NCI-H2081 treated with DMSO at 0.1 percent for 48 hours (cell line): ENCODE results near the gene FXYD1.
"Not testable (repeated sequence)": the region's sequence is repeated elsewhere in the genome, so short reads cannot be mapped to it uniquely, and the experiment has no call there.

Experiments
- DNase-seq: peaks from one replicate; lab custom pipeline; 2025; lab: John Stamatoyannopoulos, UW

Gene FXYD1

DNA sequence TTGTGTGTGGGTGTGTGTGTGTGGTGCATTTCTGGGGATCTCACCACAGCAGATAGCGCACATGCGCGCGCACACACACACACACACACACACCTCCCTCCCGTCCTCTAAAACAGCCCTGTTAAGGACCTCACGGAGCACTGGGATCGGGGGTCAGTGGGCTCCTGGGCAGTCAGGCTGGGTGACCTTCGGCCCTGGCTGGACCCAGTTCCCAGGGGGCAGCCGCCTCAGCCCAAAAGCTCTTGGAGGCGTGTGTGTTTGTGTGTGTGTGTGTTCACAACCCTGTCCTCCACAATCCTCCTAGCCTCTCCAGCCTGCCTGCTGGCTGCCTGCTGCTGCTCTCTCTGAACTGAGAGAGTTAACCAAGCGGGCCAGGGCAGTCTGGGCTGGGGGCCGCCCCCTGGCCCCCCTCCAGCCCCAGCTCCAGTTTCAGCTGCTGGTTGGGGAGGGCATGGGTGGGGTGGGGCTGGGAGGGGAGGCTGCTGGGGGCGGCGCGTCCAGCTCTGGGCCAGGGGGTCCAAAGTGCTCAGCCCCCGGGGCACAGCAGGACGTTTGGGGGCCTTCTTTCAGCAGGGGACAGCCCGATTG, at the start of gene FXYD1:
FXYD1 (plus strand) TSS at position 520 of the 588 bp plus-strand sequence. CDS start 1,256 bp downstream, outside the sequence.
- no peak for DNase-seq

DNA sequence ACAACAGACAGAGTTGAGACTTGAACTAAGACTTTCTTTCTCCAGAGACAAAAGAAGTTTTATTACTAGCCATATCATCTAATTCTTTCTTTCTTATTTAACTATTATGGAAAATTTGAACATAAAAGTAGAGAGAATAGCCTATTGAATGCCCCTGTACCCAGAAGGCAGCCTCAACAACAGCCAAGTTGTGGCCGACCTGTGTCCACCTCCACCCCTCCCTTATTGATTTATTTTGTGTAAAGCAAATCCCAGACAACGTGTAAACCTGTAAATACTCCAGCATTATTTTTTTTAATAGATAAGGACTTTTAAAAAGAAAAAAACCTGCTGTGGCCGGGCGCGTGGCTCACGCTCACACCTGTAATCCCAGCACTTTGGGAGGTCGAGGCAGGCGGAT, 49.1 kb upstream of the FXYD1 start:
- no peak for DNase-seq

DNA sequence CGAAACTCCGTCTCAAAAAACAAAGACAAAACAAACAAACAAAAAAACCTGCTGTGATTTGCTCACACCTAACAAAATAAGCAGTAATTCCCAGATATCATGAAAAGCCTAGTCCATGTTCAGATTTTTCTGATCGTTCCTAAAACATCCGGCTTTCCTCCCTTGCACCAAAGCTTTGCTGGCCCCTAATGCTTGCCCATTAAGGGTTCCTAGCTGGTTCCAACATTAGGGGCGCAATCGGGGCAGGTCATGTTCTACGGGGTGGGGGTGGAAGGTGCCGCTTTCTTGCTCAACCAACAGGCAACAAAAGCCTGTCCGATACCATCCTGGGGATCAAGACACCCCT, 48.5 kb upstream of the FXYD1 start:
- DNase-seq, result no peak

DNA sequence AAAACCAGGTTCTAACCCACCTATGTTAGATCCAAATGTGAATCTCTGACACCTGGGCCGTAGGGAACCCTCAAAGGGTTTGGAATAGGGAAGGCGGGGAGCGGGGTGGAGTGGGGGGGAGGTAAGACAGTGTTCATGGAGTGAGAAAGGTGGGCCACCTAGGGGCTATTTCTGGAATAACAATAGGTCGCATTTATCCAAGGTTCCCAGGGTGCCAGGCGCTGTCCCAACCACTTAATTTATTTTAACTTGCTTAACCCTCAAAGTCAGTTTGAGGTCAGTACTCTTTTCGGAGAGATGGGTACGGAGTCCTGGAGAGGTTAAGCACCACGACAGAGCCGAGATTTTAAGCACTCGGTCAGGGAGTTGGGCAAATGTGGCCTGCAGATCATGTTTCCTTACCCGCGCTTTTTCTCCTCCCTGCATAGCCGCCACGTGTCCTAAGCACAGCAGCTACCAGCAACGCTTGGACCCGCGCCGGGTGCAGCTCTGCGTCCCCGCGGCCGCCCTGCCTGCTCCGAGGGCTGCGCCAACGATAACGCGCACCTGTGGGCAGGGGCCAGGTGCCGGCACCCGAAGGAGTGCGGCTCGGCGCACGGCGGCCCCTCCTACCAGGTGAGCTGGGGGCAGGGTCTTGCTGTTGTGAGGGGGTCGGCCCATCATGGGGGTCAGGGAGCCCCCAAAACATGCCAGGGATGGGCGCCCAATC, 48.0 kb upstream of the FXYD1 start:
- DNase-seq, result no peak

DNA sequence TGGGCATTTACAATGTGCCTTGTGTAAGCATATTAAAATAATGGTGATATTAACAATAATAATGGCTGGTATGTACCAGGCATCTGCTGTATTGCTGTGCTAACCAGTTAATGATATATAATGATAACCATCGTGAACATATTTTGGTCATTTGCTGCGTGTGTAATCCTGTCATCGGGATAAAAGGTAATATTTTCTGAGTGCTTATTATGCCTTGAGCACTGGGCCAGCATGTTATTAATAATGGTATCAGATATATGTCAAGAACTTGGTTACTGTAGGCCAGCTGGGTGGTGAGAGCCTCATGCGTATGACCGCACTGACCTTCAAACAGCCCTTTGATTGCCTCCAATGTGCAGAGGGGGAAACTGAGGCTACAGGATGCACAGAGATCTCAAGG, 45.2 kb upstream of the FXYD1 start:
- DNase-seq, result no peak

DNA sequence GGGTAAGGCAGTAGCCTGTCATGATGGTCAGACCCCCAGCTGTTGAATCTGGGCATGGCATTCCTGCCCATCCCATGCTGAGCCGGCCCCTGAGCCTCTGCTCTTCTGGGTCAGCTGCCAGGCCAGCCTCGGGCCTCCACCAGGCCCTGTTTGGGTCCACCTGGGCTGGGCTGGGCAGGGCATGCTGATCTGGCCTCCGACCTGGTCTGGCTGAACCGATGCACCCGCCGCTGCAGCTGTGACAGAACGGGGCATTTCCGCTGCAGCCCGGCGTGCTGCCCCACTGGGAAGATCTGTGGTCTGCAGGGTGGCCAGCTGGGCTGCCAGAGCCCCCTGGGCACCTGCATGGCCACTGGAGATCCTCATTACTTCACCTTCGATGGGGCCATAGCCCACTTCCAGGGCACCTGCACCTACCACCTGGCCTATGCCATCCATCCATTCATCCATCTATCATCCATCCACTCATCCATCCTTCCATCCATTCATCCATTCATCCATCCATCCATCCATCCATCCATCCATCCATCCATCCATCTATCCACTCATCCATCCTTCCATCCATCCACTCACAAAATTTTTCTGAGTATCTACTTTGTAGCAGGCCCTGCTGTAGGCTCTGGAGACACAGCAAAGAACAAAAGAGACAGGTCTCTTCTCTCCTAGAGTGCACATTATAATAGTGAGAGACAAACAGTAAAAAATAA, 44.5 kb upstream of the FXYD1 start:
- DNase-seq, result no peak

DNA sequence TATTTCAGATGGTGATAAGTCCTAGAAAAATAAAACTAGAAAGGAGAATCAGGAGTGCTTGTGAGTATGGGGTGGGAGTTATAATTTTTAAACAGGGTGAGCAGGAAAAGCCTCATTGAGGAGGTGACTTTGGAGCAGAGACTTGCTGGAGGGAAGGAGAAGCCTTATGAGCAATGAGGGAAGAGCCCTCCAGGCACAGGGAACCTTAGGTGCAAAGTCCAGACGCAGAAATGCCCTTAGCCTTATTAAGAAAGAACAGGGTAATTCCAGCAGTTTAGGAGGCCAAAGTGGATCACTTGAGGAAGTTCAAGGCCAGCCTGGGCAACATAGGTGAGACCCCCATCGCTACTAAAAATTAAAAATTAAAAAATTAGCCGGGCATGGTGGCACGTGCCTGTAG, 44.0 kb upstream of the FXYD1 start:
- no peak for DNase-seq

DNA sequence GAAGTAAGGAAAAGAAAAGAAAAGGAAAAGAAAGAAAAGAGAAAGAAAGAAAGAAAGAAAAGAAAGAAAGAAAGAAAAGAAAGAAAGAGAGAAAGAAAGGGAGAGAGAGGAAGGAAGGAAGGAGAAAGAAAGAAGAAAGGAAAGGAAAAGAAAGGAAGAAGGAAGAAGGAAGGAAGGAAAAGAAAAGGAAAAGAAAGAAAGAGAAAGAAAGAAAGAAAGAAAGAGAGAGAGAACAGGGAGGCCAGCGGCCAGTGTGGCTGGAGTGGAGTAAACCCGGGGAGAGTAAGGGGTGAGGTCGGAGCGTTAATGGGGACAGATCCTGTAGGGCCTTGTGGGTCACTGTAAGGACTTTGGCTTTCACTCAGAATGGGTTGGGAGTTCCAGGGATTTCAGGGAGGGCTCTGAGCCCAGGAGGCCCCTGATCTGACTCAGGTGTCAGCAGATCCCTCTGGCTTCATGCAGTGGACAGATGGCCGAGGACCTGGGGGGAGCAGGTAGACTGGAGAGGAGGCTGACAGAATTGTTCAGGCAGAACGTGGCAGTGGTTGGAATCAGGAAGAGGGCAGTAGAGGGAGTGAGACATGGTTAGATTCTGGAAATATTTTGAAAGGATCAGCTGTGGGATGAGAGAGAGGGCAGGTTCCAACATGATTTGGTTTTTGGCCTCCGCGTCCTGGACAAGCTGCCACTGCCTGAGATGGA, 42.8 kb upstream of the FXYD1 start:
- no peak for DNase-seq

DNA sequence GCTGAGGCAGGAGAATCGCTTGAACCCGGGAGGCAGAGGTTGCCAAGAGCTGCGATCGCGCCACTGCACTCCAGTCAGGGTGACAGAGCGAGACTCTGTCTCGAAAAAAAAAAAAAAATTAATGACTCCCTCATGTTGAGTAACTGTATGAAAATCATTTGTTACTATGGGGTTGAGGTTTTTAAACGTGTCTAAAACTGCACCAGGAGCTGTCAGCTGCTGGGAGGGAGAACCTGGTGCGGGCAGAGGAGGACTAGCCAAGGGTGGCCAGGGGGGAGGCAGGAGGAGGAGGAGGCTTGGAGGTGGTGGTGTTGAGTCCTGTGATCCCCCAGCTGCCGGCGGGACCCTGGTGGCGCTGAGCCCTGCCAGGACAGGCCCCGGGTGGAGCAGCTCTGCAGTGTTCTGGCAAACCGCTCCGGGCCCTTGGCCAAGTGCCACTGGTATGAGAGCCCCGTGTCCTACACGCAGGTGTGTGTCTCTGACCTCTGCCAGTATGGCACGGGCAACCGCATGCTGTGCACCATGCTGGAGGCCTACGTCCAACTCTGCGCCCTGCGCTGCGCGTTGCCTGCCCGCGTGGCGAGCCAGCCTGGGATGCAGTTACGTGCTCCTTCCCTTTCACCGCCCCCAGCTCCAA, 40.1 kb upstream of the FXYD1 start:
- DNase-seq, result no peak

DNA sequence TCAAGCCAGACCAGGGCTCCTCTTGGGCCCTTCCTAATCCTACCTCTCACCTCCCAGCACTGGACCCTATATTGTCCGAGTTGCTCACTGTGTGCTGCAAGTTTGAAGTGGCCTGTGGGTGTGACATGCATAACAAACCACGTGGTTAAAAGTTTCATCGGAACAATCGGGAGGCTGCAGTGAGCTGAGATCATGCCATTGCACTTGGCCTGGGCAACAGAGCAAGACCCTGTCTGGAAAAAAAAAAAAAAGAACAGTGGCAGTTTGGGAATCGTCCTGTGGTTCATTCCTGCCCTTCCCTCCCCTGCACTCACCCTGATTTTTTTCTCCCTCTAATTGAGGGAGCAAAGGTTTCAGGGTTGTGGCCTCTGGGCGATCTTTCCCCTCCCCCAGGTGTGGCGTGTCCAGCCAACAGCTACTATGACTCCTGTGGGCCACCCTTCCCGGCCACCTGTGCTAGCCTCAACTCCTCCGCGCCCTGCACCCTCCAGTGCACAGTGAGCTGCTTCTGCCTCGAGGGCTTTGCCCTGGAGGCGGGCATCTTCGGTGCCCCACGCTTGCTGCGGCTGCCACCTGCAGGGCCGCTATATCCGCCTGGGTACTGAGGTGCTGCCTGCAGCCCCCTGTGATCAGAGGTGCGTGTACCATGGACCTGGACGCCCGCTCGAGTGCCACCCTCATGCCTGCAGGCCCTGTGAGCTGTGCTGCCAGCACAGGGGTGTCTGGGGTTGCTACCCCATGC, 39.3 kb upstream of the FXYD1 start:
- DNase-seq, result no peak

DNA sequence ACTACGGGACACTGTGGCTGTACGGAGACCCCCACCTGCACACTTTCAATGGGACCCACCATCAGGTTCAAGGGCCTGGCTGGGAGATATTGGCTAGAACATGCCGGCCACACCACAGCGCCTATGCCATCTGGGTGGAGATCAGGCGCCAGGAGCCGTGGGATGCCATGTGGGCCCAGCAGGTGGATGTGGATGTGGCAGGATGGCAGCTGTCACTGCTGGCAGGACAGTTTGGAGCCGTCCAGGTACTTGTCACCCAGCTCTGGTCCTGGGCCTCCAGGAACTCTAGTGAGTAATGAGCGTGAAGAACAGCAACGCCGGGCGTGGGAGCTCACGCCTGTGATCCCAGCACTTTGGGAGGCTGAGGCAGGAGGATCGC, 38.7 kb upstream of the FXYD1 start:
- no peak for DNase-seq

DNA sequence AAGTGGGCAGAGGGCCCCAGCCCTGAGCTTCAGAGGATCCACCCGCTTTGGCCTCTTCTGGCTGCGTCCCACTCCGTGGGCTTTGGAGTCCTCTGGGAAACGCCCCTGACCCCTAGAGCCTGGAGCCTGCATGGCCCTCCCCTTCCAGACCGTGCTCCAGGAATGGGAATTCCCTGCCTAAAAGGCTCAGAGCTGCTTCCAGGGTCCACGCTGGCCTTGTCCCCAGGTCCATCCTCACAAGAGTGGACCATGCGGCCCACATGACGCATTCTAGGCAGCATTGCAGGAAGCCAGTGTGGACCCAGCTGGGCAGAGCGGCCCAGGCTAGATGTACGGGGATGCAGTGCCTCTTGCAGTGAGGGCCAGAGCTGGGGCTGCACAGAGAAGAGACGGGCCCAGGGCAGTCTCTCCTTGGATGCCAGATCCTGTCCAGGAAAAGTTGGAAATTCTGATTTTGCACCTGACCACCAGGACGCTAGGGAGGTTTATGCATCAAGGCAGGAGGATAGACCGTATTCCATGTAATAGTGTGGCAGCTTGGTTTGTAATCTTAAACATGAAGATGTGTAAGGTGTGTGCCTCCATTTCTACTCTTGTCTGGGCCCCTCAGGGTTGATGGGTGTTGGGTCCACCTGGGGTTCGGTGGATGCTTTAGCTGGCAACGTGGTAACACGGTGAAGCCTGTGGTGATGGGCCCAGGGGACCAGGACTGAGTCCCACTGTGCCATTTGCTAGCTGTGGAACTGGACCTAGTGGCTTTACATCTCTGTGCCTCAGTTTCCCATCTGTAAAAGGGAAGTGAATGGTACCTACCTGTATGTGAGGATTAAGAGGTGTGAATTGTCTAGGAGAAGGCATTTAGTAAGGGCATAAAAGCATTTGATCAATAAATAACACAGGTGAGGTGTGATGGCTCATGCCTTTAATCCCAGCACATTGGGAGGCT, 37.8 kb upstream of the FXYD1 start:
- no peak for DNase-seq

DNA sequence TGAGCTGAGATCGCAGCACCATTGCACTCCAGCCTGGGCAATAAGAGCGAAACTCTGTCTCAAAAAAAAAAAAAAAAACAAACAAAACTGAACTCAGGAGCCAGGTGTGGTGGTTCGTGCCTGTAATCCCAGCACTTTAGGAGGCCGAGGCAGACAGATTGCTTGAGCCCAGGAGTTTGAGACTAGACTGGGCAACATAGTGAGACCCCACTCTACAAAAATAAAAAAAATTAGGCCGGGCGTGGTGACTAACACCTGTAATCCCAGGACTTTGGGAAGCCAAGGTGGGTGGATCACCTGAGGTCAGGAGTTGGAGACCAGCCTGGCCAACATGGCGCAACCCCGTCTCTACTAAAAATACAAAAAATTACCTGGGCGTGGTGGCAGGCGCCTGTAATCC, 36.7 kb upstream of the FXYD1 start:
- DNase-seq, result not testable (repeated sequence)

DNA sequence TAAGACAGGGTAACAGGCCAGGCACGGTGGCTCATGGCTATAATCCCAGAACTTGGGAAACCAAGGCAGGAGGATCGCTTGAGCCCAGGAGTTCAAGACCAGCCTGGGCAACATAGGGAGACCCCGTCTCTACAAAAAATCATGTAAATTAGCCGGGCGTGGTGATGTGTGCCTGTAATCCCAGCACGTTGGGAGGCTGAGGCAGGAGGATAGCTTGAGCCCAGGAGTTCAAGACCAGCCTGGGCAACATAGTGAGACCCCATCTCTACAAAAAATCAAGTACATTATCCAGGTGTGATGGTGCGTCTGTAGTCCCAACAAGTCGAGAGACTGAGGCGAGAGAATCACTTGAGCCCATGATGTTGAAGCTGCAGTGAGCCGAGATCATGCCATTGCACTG, 35.0 kb upstream of the FXYD1 start:
- not testable (repeated sequence) for DNase-seq

DNA sequence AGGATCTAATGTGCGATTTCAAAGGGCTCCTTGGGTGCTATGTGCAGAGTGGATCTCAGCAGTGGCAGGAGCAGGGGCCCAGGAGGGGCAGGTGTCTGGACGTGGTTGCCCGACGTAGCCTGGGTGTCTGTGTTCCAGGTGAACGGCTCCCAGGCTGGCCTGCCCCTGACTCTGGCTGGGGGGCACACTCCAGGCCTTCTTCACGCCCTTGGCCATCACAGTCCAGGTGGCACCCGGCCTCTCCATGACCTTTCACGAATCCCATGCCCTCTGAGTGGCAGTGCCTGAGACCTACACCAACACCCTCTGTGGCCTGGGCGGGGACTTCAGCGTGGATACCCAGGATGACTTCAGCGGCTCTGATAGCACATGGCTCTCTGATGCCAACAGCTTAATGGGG, 34.3 kb upstream of the FXYD1 start:
- no peak for DNase-seq

DNA sequence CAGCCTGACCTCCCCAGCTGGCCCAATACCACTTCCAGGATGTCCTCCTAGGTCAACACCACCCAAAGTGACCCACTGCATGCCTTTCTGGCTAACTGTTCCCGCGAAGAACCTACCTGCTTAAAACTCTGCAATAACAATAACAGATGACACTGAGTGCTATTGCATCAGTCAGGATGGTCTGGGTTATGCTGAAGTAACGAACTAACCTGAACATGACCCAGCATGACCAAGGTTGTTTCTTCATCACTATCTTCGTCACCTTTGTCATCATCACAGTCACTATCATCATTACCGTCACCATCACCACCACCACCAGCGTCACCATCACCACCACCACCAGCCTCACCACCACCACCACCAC, 33.6 kb upstream of the FXYD1 start:
- DNase-seq, result no peak

DNA sequence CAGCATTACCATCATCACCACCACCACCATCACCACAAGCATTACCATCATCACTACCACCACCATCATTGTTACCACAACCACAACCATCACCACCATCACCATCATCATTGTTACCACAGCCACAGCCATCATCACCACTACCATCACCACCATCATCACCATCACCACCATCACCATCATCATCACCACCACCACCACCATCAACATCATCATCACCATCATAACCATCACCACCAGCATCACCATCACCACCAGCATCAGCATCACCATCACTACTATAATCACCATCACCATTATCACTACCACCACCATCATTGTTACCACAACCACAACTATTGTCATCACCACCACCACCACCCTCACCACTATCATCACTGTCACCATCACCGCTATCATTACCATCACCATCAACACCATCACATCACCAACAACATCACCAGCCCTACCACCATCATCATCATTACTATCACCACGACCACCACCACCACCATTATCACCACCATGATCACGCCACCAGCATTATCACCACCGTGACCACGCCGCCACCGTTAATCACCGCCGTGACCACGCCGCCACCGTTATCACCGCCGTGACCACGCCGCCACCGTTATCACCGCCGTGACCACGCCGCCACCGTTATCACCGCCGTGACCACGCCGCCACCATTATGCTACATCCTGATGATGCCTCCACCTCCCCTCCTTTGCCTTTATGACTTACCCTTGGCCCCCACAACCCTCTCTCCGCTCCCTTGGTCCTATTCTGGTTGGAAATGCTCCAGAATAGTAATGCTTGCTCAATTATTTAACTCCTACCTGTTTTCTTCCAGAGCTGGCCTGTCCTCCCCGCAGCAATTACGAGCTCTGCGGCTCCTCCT, 33.0 kb upstream of the FXYD1 start:
- DNase-seq, result no peak

DNA sequence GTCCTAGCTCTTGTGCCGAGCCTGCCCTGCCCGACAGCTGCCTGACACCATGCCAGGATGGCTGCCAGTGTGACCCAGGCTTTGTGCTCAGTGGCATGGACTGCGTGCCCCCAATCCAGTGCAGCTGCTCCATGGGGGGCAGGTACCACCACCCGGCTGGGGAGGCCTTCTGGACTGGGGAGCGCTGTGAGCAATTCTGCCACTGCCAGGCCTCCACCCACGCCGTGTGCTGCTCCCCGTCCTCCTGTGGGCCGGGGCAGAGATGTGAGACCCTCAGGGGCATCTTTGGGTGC, 32.4 kb upstream of the FXYD1 start:
- no peak for DNase-seq

DNA sequence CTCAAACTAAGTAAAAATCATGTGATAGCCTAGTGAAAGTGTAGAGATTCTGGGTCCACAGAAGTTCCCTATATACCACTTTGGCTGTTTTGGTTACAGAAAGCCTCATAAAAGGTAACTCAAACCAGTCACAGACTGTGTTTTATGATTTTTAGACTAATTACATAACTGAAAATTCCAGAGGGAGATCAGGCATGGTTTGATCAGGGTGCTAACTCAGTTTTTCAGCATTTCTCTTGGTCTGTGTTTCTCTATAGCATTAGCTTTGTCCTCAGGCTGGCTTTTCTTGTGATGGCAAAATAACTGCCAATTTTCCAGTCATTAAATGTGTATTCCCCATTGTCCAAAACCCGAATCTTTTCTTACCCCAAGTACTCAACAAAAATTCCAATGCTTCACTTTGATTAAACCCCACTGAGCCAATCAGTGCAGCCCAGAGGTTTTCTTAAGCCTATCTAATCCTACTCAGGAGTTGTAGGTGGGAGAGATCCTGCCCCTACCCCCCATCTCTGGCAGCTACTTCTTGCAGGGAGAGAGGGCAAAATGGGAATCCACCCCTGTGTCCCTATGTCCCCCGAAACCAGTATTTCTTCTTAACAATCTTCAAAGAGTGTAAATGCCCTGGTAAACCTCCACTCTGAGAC, 31.6 kb upstream of the FXYD1 start:
- no peak for DNase-seq
